ENCODE measurements around the gene C10orf90.

Gene C10orf90

DNA sequence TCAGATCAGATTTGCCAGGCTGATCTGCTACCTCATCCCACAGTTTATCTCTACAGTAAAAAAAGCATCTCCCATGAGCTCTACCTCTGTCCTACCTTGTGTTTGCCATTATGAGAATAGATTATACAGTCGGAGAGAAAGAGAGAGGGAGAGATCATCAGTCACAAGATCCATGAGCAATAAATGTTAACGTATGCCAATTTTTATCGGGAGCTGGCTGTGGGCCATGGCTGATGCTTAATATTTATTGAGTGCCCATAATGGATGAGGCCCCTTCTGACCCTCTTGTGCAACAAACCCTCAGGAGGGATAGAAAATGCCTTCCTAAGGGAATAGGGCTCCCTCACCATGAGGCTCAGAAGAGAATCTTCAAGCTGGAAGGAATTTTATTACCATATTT is 52.8 kb downstream of the C10orf90 start:
- no peak for DNase-seq (ENCODE audit: extremely low spot score)
- POLR2A ChIA-PET = no interaction called here
- CTCF ChIA-PET = no interaction called here
- no peak for TF ChIP-seq LEF1 (IDR thresholded peaks at IDR 0.05; ENCODE audit: borderline replicate concordance)
- no peak for TF ChIP-seq ARNT (IDR thresholded peaks at IDR 0.05)
- no peak for TF ChIP-seq HDGF (IDR thresholded peaks at IDR 0.05; ENCODE audit: borderline replicate concordance)
- TF ChIP-seq ELF4 (IDR thresholded peaks at IDR 0.05) = no peak
- TF ChIP-seq SP1 (IDR thresholded peaks at IDR 0.05) = no peak
- TF ChIP-seq CTBP1 (IDR thresholded peaks at IDR 0.05; ENCODE audit: borderline replicate concordance) = no peak
- TF ChIP-seq FOXK2 (IDR thresholded peaks at IDR 0.05) = no peak
- TF ChIP-seq, protein P1, sequence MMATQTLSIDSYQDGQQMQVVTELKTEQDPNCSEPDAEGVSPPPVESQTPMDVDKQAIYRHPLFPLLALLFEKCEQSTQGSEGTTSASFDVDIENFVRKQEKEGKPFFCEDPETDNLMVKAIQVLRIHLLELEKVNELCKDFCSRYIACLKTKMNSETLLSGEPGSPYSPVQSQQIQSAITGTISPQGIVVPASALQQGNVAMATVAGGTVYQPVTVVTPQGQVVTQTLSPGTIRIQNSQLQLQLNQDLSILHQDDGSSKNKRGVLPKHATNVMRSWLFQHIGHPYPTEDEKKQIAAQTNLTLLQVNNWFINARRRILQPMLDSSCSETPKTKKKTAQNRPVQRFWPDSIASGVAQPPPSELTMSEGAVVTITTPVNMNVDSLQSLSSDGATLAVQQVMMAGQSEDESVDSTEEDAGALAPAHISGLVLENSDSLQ (IDR thresholded peaks at IDR 0.05) = no peak
- no peak for TF ChIP-seq BHLHE40 (IDR thresholded peaks at IDR 0.05; ENCODE audit: borderline replicate concordance)
- no peak for TF ChIP-seq FOXM1 (IDR thresholded peaks at IDR 0.05; ENCODE audit: borderline replicate concordance)
- no peak for TF ChIP-seq NFRKB (IDR thresholded peaks at IDR 0.05)
- TF ChIP-seq SUZ12 (IDR thresholded peaks at IDR 0.05) = no peak
- no peak for TF ChIP-seq TARDBP (IDR thresholded peaks at IDR 0.05)
- no peak for TF ChIP-seq L3MBTL2 (conservative IDR thresholded peaks at IDR 0.05)
- TF ChIP-seq FOXA1 (IDR thresholded peaks at IDR 0.05) = no peak
- TF ChIP-seq ZNF384 (IDR thresholded peaks at IDR 0.05) = no peak

DNA sequence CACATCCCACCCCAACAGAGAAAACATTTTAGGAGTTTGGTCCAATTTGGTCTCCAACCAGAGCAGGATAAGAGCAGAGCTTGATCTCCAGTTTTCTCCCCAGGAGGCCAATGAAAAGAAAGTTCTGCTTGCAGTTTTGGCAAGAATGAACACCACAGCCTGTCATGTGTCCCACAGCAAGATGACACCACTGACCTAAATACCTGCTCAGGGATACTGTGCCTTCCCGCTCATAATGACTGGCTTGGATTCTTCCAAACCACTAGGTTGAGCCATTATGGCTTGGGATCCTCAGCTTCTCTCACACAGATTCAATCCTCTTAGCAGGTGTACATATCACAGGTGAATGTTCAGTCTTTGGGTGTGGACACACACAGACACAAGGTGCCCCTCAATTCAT is 53.3 kb downstream of the C10orf90 start:
- DNase-seq (ENCODE audit: extremely low spot score) = no peak
- no peak for TF ChIP-seq ARNT (IDR thresholded peaks at IDR 0.05)
- TF ChIP-seq BHLHE40 (IDR thresholded peaks at IDR 0.05; ENCODE audit: borderline replicate concordance) = no peak
- TF ChIP-seq FOXK2 (IDR thresholded peaks at IDR 0.05) = no peak
- TF ChIP-seq SP1 (IDR thresholded peaks at IDR 0.05) = no peak
- TF ChIP-seq, protein P1 (IDR thresholded peaks at IDR 0.05) = no peak
- TF ChIP-seq FOXM1 (IDR thresholded peaks at IDR 0.05; ENCODE audit: borderline replicate concordance) = no peak
- no peak for TF ChIP-seq CTBP1 (IDR thresholded peaks at IDR 0.05; ENCODE audit: borderline replicate concordance)
- no peak for TF ChIP-seq LEF1 (IDR thresholded peaks at IDR 0.05; ENCODE audit: borderline replicate concordance)
- TF ChIP-seq SUZ12 (IDR thresholded peaks at IDR 0.05) = no peak
- no peak for TF ChIP-seq HDGF (IDR thresholded peaks at IDR 0.05; ENCODE audit: borderline replicate concordance)
- no peak for TF ChIP-seq TARDBP (IDR thresholded peaks at IDR 0.05)
- no peak for TF ChIP-seq ZNF384 (IDR thresholded peaks at IDR 0.05)
- no peak for TF ChIP-seq L3MBTL2 (conservative IDR thresholded peaks at IDR 0.05)
- no peak for TF ChIP-seq FOXA1 (IDR thresholded peaks at IDR 0.05)
- no peak for TF ChIP-seq NFRKB (IDR thresholded peaks at IDR 0.05)
- TF ChIP-seq ELF4 (IDR thresholded peaks at IDR 0.05) = no peak
- ChIA-PET CTCF (no interaction called here), POLR2A (no interaction called here)

DNA sequence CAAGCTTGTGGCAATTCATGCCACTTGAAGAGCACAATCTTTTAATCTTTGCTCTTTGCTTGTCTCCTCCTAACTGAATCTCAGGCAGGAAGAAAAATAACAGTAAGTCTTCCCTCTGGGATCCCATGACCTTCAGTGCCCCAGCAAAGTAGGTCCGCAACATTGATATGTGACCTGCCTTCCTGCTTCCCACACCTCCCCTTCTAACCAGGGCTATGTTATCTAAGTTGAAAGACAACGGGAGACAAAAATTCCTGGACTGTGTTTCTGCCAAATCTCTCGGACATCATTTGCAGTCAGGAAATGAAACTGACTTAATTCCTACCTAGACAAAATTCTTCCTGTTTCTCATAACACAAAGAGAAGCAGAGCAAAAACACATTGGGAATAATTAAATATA is 53.8 kb downstream of the C10orf90 start:
- TF ChIP-seq, protein P1 (IDR thresholded peaks at IDR 0.05) = no peak
- ChIA-PET POLR2A (no interaction called here), CTCF (no interaction called here)
- no peak for DNase-seq (ENCODE audit: extremely low spot score)

DNA sequence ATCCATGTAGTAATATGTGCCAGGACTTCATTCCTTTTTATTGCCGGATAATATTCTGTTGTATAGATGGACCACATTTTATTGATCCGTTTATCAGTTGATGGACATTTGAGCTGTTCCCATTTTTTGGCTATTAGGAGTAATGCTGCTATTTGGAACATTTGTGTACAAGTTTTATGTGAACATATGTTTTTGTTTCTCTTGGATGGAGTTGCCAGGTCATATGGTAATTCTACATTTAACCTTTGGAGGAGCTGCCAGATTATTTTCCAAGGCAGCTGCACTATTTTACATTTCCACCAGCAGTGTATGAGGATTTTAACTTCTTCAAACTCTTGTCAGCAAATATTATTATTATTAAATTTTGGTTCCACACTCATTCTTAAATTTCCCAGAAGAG is 59.2 kb downstream of the C10orf90 start:
- TF ChIP-seq FOXM1 (IDR thresholded peaks at IDR 0.05; ENCODE audit: borderline replicate concordance) = no peak
- TF ChIP-seq FOXK2 (IDR thresholded peaks at IDR 0.05) = no peak
- no peak for TF ChIP-seq L3MBTL2 (conservative IDR thresholded peaks at IDR 0.05)
- no peak for TF ChIP-seq FOXA1 (IDR thresholded peaks at IDR 0.05)
- TF ChIP-seq CTBP1 (IDR thresholded peaks at IDR 0.05; ENCODE audit: borderline replicate concordance) = no peak
- TF ChIP-seq SUZ12 (IDR thresholded peaks at IDR 0.05) = no peak
- no peak for TF ChIP-seq SP1 (IDR thresholded peaks at IDR 0.05)
- TF ChIP-seq NFRKB (IDR thresholded peaks at IDR 0.05) = no peak
- TF ChIP-seq, protein P1 (IDR thresholded peaks at IDR 0.05) = no peak
- no peak for TF ChIP-seq LEF1 (IDR thresholded peaks at IDR 0.05; ENCODE audit: borderline replicate concordance)
- no peak for TF ChIP-seq HDGF (IDR thresholded peaks at IDR 0.05; ENCODE audit: borderline replicate concordance)
- no peak for TF ChIP-seq BHLHE40 (IDR thresholded peaks at IDR 0.05; ENCODE audit: borderline replicate concordance)
- TF ChIP-seq ARNT (IDR thresholded peaks at IDR 0.05) = no peak
- no peak for TF ChIP-seq ZNF384 (IDR thresholded peaks at IDR 0.05)
- TF ChIP-seq ELF4 (IDR thresholded peaks at IDR 0.05) = no peak
- TF ChIP-seq TARDBP (IDR thresholded peaks at IDR 0.05) = no peak
- DNase-seq (ENCODE audit: extremely low spot score) = no peak
- POLR2A ChIA-PET = interaction anchor here (1.2 kb wide), 1 partner anchor 44 kb away, joined by 3 read pairs; no protein-coding TSS in a partner anchor
- CTCF ChIA-PET = no interaction called here

DNA sequence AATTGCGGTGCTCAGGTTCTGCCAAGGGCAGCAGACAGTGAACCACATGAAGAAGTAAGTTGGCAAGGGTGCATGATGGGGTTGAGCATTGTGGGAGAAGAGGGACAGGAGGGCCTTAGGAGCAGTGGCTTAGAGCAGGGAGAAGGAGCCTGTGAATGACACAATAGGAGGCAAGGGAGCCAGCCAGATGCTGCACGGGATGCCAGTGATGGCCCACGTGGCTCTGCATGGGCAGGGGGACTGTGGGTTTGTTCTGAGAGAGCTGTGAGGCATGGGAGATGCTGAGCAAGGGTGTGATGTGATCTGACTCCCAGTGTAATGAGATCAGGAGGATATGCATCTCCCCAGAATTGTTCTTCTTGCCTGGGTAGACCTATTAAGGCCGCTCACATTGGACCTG is 60.9 kb downstream of the C10orf90 start:
- DNase-seq (ENCODE audit: extremely low spot score) = no peak
- POLR2A ChIA-PET = no interaction called here
- no peak for TF ChIP-seq BHLHE40 (IDR thresholded peaks at IDR 0.05; ENCODE audit: borderline replicate concordance)
- no peak for TF ChIP-seq ELF4 (IDR thresholded peaks at IDR 0.05)
- TF ChIP-seq SUZ12 (IDR thresholded peaks at IDR 0.05) = no peak
- no peak for TF ChIP-seq FOXM1 (IDR thresholded peaks at IDR 0.05; ENCODE audit: borderline replicate concordance)
- no peak for TF ChIP-seq ZNF384 (IDR thresholded peaks at IDR 0.05)
- no peak for TF ChIP-seq L3MBTL2 (conservative IDR thresholded peaks at IDR 0.05)
- TF ChIP-seq FOXK2 (IDR thresholded peaks at IDR 0.05) = no peak
- TF ChIP-seq NFRKB (IDR thresholded peaks at IDR 0.05) = no peak
- TF ChIP-seq SP1 (IDR thresholded peaks at IDR 0.05) = no peak
- CTCF ChIA-PET = no interaction called here

Data from HEK293T (cell line).